PC-9 (cell line): ENCODE results near the gene ASTN2. TPM values are rescaled to one million over a fixed set of nuclear protein-coding genes. Genes with fewer than 3 reads are reported as not detected.

Experiments
- BruUV-seq: library from RNA; stranded (reverse); fragments of 400-500 nt; replicated peaks from 2 replicates; lab custom pipeline; 2021; lab: Mats Ljungman, UMichigan
- CTCF ChIA-PET: fragments of 300-600 bp; sonication (Branson Sonifier 250); formaldehyde crosslinking; loops from one replicate; lab custom pipeline; 2022; ENCODE audit warnings: antibody characterized with exemption; lab: Charles Lee
- POLR2A ChIA-PET: fragments of 300-600 bp; sonication (Branson Sonifier 250); formaldehyde crosslinking; loops from one replicate; lab custom pipeline; 2022; ENCODE audit warnings: antibody characterized with exemption; ENCODE audit not compliant: unreplicated experiment; lab: Charles Lee
- DNase-seq, 2 experiments: peaks; one replicate each; pipeline versions ENCODE4 v3.0.0 to v3.0.0-alpha.2; 2015 to 2022; ENCODE audit warnings: mixed read lengths in 1 of 2
- H2AFZ ChIP-seq: fragments of 200-600 bp; sonication (generic); 2 replicates; pipeline ENCODE4 v1.8.1; 2017; ENCODE audit warnings: antibody characterized with exemption
- H3F3A ChIP-seq: fragments of 200-600 bp; sonication (generic); 2 replicates; pipeline ENCODE4 v1.8.1; 2017; ENCODE audit warnings: antibody characterized with exemption, mild to moderate bottlenecking, low read depth; ENCODE audit not compliant: insufficient read depth
- H3K27ac ChIP-seq: fragments of 200-600 bp; sonication (generic); 2 replicates; pipeline ENCODE4 v1.6.1; 2016; ENCODE audit warnings: mixed run types
- H3K27me3 ChIP-seq: fragments of 200-600 bp; sonication (generic); 2 replicates; pipeline ENCODE4 v1.6.1; 2016; ENCODE audit warnings: low read depth, mixed run types; ENCODE audit not compliant: insufficient read depth
- H3K36me3 ChIP-seq: fragments of 200-600 bp; sonication (generic); 2 replicates; pipeline ENCODE4 v1.6.1; 2016; ENCODE audit warnings: low read depth, mixed run types
- H3K4me1 ChIP-seq: fragments of 200-600 bp; sonication (generic); replicated peaks from 2 replicates; pipeline ENCODE4 v1.6.1; 2016; ENCODE audit warnings: mixed run types; ENCODE audit not compliant: insufficient read depth
- H3K4me2 ChIP-seq: fragments of 200-600 bp; sonication (generic); 2 replicates; pipeline ENCODE4 v1.6.1; 2017; ENCODE audit warnings: mixed run types
- H3K4me3 ChIP-seq: fragments of 200-600 bp; sonication (generic); 2 replicates; pipeline ENCODE4 v1.6.1; 2016; ENCODE audit warnings: mixed run types
- H3K79me2 ChIP-seq: fragments of 200-600 bp; sonication (generic); 2 replicates; pipeline ENCODE4 v1.6.1; 2017; ENCODE audit warnings: low read depth, mixed run types
- H3K9me2 ChIP-seq: fragments of 200-600 bp; sonication (generic); 2 replicates; pipeline ENCODE4 v1.8.1; 2017; ENCODE audit warnings: mild to moderate bottlenecking; ENCODE audit not compliant: insufficient read depth
- H3K9me3 ChIP-seq: fragments of 200-600 bp; sonication (generic); 2 replicates; pipeline ENCODE4 v1.8.1; 2016; ENCODE audit warnings: low read depth; ENCODE audit not compliant: insufficient read depth
- H4K20me1 ChIP-seq: fragments of 200-600 bp; sonication (generic); 2 replicates; pipeline ENCODE4 v1.8.1; 2017; ENCODE audit not compliant: insufficient read depth
- EZH2 ChIP-seq: fragments of 200-600 bp; sonication (generic); IDR thresholded peaks from 2 replicates; pipeline ENCODE4 v1.8.0; 2017; ENCODE audit warnings: antibody characterized with exemption, low read depth
- intact Hi-C: fragments of 100-400 bp; cut with micrococcal nuclease; formaldehyde crosslinking; loops from one replicate; pipeline ENCODE4 v1.10.0; 2022; ENCODE audit not compliant: unreplicated experiment
- total RNA-seq: library from RNA; stranded (reverse); gene quantifications from 2 replicates; pipeline ENCODE4 v1.2.3, GENCODE V29; 2021
- TF ChIP-seq, protein P1 (sequence below): fragments of 200-600 bp; sonication (generic); conservative IDR thresholded peaks from 2 replicates; pipeline ENCODE4 v1.6.1; 2017; ENCODE audit warnings: mixed run types, antibody characterized with exemption, mild to moderate bottlenecking, moderate library complexity

The ASTN2 gene
- total RNA-seq, 1 experiment from 2014 or later = 6.2 TPM

DNA sequence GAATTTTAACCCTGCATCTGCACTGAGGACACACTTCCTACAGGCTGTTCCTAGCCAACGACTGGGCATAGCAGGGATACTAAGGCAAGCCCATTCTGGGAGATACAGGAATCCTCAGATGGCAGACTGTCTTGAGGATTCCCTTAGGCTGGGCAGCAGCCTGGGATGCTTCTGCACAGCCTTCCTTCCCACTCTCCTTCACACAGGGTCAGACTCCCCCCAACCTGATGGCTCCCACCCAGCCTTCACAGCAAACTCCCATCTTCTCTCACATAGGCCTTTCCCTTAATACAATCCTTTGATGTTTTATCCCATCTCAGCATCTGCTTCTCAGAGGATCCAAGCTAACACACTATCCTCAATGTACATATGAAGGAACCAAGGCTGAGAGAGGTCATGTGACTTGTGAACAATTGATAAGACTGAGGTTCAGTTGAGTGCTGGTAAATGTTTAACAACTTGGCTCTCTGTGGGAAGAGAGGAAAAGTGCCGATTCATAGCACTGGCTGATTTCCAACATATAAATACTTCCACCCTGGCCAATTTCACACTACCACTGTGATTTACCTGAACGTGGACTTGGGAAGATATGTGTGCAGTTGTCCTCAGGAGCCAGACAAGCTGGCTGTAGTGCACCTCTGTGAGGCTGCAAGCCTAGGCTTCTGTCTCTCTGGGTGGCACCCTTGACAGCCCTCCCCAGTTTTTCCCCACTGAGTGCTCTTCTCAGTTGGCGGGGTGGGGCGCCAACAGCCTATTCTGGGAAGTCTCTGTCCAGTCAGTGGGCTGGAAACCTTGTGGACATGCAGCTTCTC lies 848.0 kb downstream of the ASTN2 start:
- no peaks in the 10 kb centered on the region for H4K20me1 ChIP-seq
- H3K36me3 ChIP-seq = no peaks in the 10 kb centered on the region
- no peaks in the 10 kb centered on the region; the same call in 1 of the 2 replicates for H3K9me3 ChIP-seq
- no peaks in the 10 kb centered on the region for H3K27me3 ChIP-seq
- no TSS peak for BruUV-seq
- no peak overlapping the region for H3K27ac ChIP-seq
- ChIA-PET POLR2A (no interaction called here), CTCF (no interaction called here)
- H3K9me2 ChIP-seq = no peaks in the 10 kb centered on the region
- H3K4me2 ChIP-seq = no peak overlapping the region
- peaks cover 1% of the 10 kb centered on the region; the same call in 1 of the 2 replicates for H3K4me1 ChIP-seq
- intact Hi-C loops = no loop called here
- DNase-seq = no peak
- no peaks in the 10 kb centered on the region for H3F3A ChIP-seq
- H3K4me3 ChIP-seq = no peak overlapping the region
- no peaks in the 10 kb centered on the region for H3K79me2 ChIP-seq
- TF ChIP-seq, protein P1, sequence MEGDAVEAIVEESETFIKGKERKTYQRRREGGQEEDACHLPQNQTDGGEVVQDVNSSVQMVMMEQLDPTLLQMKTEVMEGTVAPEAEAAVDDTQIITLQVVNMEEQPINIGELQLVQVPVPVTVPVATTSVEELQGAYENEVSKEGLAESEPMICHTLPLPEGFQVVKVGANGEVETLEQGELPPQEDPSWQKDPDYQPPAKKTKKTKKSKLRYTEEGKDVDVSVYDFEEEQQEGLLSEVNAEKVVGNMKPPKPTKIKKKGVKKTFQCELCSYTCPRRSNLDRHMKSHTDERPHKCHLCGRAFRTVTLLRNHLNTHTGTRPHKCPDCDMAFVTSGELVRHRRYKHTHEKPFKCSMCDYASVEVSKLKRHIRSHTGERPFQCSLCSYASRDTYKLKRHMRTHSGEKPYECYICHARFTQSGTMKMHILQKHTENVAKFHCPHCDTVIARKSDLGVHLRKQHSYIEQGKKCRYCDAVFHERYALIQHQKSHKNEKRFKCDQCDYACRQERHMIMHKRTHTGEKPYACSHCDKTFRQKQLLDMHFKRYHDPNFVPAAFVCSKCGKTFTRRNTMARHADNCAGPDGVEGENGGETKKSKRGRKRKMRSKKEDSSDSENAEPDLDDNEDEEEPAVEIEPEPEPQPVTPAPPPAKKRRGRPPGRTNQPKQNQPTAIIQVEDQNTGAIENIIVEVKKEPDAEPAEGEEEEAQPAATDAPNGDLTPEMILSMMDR = no peak
- H2AFZ ChIP-seq = no peak overlapping the region

DNA sequence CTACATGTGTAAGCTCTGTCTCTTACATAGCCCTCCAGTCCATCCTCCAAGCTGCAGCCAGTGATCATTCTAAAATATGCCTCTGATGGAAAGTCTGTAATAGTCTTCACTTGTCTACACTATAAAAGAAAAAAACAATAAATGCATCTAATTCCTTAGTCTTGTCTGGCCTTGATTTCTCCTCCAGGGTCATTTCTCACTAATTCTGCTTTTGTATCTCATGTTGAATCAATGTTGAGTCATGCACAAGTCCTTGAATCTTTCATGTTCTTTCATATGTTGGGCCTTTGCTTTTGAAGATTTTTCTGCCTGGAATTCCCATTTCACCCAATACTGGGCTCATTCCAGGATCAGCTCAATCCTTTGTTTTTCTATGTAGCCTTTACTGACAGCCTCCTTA lies 848.9 kb downstream of the ASTN2 start:
- no peak for TF ChIP-seq EZH2
- TF ChIP-seq, protein P1 = no peak
- H4K20me1 ChIP-seq = no peaks in the 10 kb centered on the region
- no peaks in the 10 kb centered on the region for H3K27me3 ChIP-seq
- no peaks in the 10 kb centered on the region for H3K4me1 ChIP-seq
- no peak for DNase-seq
- H3K27ac ChIP-seq = no peak overlapping the region
- POLR2A ChIA-PET = no interaction called here
- no peaks in the 10 kb centered on the region for H3F3A ChIP-seq
- H3K9me2 ChIP-seq = no peaks in the 10 kb centered on the region
- no peaks in the 10 kb centered on the region for H3K79me2 ChIP-seq
- H3K4me3 ChIP-seq = no peak overlapping the region
- CTCF ChIA-PET = interaction anchor here (0.6 kb wide), 1 partner anchor 741 kb away, joined by 4 read pairs; no protein-coding TSS in a partner anchor
- no peak overlapping the region for H2AFZ ChIP-seq
- no peaks in the 10 kb centered on the region; the same call in 1 of the 2 replicates for H3K9me3 ChIP-seq
- H3K36me3 ChIP-seq = no peaks in the 10 kb centered on the region
- H3K4me2 ChIP-seq = no peak overlapping the region
- BruUV-seq = no TSS peak
- intact Hi-C loops = no loop called here

- Histone ChIP-seq H3K4me1 (no peaks in the 10 kb centered on the region), H3K9me2 (no peaks in the 10 kb centered on the region), H3F3A (no peaks in the 10 kb centered on the region), H3K79me2 (no peaks in the 10 kb centered on the region), H4K20me1 (no peaks in the 10 kb centered on the region), H3K9me3 (no peaks in the 10 kb centered on the region; the same call in 1 of the 2 replicates), H3K4me2 (no peak overlapping the region), H2AFZ (no peak overlapping the region), H3K36me3 (no peaks in the 10 kb centered on the region), H3K27ac (no peak overlapping the region), H3K27me3 (no peaks in the 10 kb centered on the region), H3K4me3 (no peak overlapping the region)
- CTCF ChIA-PET = no interaction called here
- POLR2A ChIA-PET = no interaction called here
- intact Hi-C loops = no loop called here
- TF ChIP-seq, protein P1 = no peak
- TF ChIP-seq EZH2 = no peak
- no peak for DNase-seq
- no TSS peak for BruUV-seq
Observed at GRCh38 chr9:116564266-116564793, 850.5 kb downstream of the ASTN2 start.
